ENCODE data around the gene SH3PXD2B. TPM values are rescaled to one million over a fixed set of nuclear protein-coding genes. Genes with fewer than 3 reads are reported as not detected.

The SH3PXD2B gene
- total RNA-seq, 1 donor from 2014 or later = 30.9 TPM

GRCh38 chr5:172284611-172284980 lies 169.7 kb downstream of the SH3PXD2B start:
- no peak for DNase-seq (ENCODE audit: extremely low spot score in 2 of 2)
- no peaks in the 10 kb centered on the region for H3K9me3 ChIP-seq
- H3K27me3 ChIP-seq = no peaks in the 10 kb centered on the region
- H3K36me3 ChIP-seq = no peaks in the 10 kb centered on the region
- intact Hi-C loops (cut with DNase I) = loop anchor here (10.0 kb wide), 1 partner anchor 100 kb away; the partner anchor contains the start of gene STK10
- no peak for TF ChIP-seq CTCF (IDR thresholded peaks at IDR 0.05)
- H3K27ac ChIP-seq = peak overlapping the region; percentile 95
- H3K4me3 ChIP-seq = peak overlapping the region; percentile 77 to 96
- peaks cover 20% of the 10 kb centered on the region for H3K4me1 ChIP-seq

- peak in 1 of 2 donors; percentile 90 for DNase-seq (ENCODE audit: extremely low spot score in 2 of 2)
- peak overlapping the region; percentile 77 to 96 for H3K4me3 ChIP-seq
- H3K4me1 ChIP-seq = peaks cover 20% of the 10 kb centered on the region
- TF ChIP-seq CTCF (IDR thresholded peaks at IDR 0.05) = no peak
- peak in 1 of 2 donors; percentile 55 for TF ChIP-seq POLR2A (IDR thresholded peaks at IDR 0.05)
- TF ChIP-seq POLR2AphosphoS5 (IDR thresholded peaks at IDR 0.05; ENCODE audit: insufficient read depth in 1 of 2, low read depth in 1 of 2) = peak in 1 of 2 donors; percentile 65
- no peaks in the 10 kb centered on the region for H3K27me3 ChIP-seq
- intact Hi-C loops (cut with DNase I) = loop anchor here (10.0 kb wide), 1 partner anchor 99 kb away; the partner anchor contains the start of gene STK10
- H3K27ac ChIP-seq = peak overlapping the region; percentile 95
- H3K9me3 ChIP-seq = no peaks in the 10 kb centered on the region
- no peaks in the 10 kb centered on the region for H3K36me3 ChIP-seq
Measured at GRCh38 chr5:172283862-172284610, 170.3 kb downstream of the SH3PXD2B start.

GRCh38 chr5:172283020-172283861 lies 171.1 kb downstream of the SH3PXD2B start, which contains the start of gene UBTD2:
Gene UBTD2 (minus strand): TSS chr5:172283764. CDS start chr5:172283665, 99 bp downstream.
- H3K36me3 ChIP-seq = no peaks in the 10 kb centered on the region
- H3K27me3 ChIP-seq = no peaks in the 10 kb centered on the region
- intact Hi-C loops (cut with DNase I) = loop anchor here (10.0 kb wide), 1 partner anchor 98 kb away; the partner anchor contains the start of gene STK10
- TF ChIP-seq POLR2AphosphoS5 (IDR thresholded peaks at IDR 0.05; ENCODE audit: insufficient read depth in 1 of 2, low read depth in 1 of 2) (peak in 1 of 2 donors; percentile 67), POLR2A (IDR thresholded peaks at IDR 0.05) (no peak), CTCF (IDR thresholded peaks at IDR 0.05) (peak in 1 of 3 experiments; percentile 72)
- no peaks in the 10 kb centered on the region for H3K9me3 ChIP-seq
- peaks cover 20% of the 10 kb centered on the region for H3K4me1 ChIP-seq
- H3K27ac ChIP-seq = peak within 1 kb of the TSS; percentile 95
- DNase-seq (ENCODE audit: extremely low spot score in 2 of 2) = peak in 1 of 2 donors; percentile 88
- peak within 1 kb of the TSS; percentile 77 to 96 for H3K4me3 ChIP-seq

- no peaks in the 10 kb centered on the region for H3K27me3 ChIP-seq
- no peak for DNase-seq (ENCODE audit: extremely low spot score in 2 of 2)
- peaks cover 20% of the 10 kb centered on the region for H3K4me1 ChIP-seq
- H3K4me3 ChIP-seq = peak overlapping the region; percentile 77 to 96
- no peaks in the 10 kb centered on the region for H3K36me3 ChIP-seq
- TF ChIP-seq POLR2AphosphoS5 (IDR thresholded peaks at IDR 0.05; ENCODE audit: insufficient read depth in 1 of 2, low read depth in 1 of 2) = no peak
- TF ChIP-seq POLR2A (IDR thresholded peaks at IDR 0.05) = no peak
- TF ChIP-seq CTCF (IDR thresholded peaks at IDR 0.05) = no peak
- intact Hi-C loops (cut with DNase I) = loop anchor here (10.0 kb wide), 1 partner anchor 98 kb away; the partner anchor contains the start of gene STK10
- H3K9me3 ChIP-seq = no peaks in the 10 kb centered on the region
- H3K27ac ChIP-seq = peak overlapping the region; percentile 95
Measured at GRCh38 chr5:172282272-172283019, 171.9 kb downstream of the SH3PXD2B start.

Data from vagina (tissue), 2 donors.